Ovary (tissue), 9 donors: ENCODE results near the gene SCAMP4. TPM values are rescaled to one million over a fixed set of nuclear protein-coding genes. Genes with fewer than 3 reads are reported as not detected.

ENCODE experiments used
- DNase-seq, 5 donors: peaks; one replicate each; pipeline ENCODE4 v3.0.0-alpha.2; 2019 to 2020
- H3K27ac ChIP-seq, 2 donors: fragments of 200-600 bp; one replicate each; pipeline versions ENCODE4 v1.5.1 to v1.8.0; 2019 to 2022
- H3K27me3 ChIP-seq: fragments of 200-600 bp; one replicate; pipeline ENCODE4 v1.8.0; 2022
- H3K36me3 ChIP-seq: fragments of 200-600 bp; sonication (generic); one replicate; pipeline ENCODE4 v1.5.1; 2019
- H3K4me1 ChIP-seq: one replicate; pipeline ENCODE4 v1.8.1; 2013; ENCODE audit warnings: mild to moderate bottlenecking, moderate library complexity; ENCODE audit not compliant: insufficient read depth
- H3K4me3 ChIP-seq: fragments of 200-600 bp; sonication (generic); one replicate; pipeline ENCODE4 v1.5.1; 2017
- H3K9me3 ChIP-seq, 2 donors: fragments of 200-600 bp in 1 of 2; sonication (generic) in 1 of 2; one replicate each; pipeline versions ENCODE4 v1.5.1 to v1.8.1; 2013 to 2019; ENCODE audit warnings: mild to moderate bottlenecking in 1 of 2, moderate library complexity in 1 of 2
- EP300 ChIP-seq: sonication (generic); formaldehyde crosslinking; IDR thresholded peaks from one replicate; pipeline ENCODE4 v1.6.1; 2017; ENCODE audit warnings: antibody characterized with exemption
- POLR2A ChIP-seq: fragments of 450-650 bp; IDR thresholded peaks from one replicate; pipeline ENCODE4 v1.6.1; 2017; ENCODE audit warnings: antibody characterized with exemption, mild to moderate bottlenecking, moderate library complexity
- WGBS, 3 donors: extraction: QIAGEN DNeasy Blood & Tissue Kit in 1 of 3; methylation state at CpG; one replicate each; pipeline versions ENCODE4 v1.1.5 to v1.1.7; 2013 to 2017; 5-methylcytosine and 5-hydroxymethylcytosine counted together
- intact Hi-C, 4 donors: fragments of 100-400 bp; cut with DNase I; formaldehyde crosslinking; loops; one replicate each; pipeline versions ENCODE4 v1.11.0 to v1.15.1; 2022 to 2023
- polyA plus RNA-seq, 2 donors: library from polyadenylated mRNA; stranded (reverse); fragments of 200-250 nt in 1 of 2; fragments of 350-450 nt in 1 of 2; fragmentation: Illumina TruSeq in 1 of 2; extraction: RNeasy Lipid Tissue Mini Kit (QIAGEN cat#74804) in 1 of 2; gene quantifications; one replicate each; pipeline ENCODE4 v1.2.3, GENCODE V29; 2013 to 2014
- total RNA-seq, 7 donors: library from RNA; depleted of rRNA in 2 of 7; stranded (reverse); fragments of >200 nt in 2 of 7; fragmentation: NEBNext Ultra II Directional in 3 of 7; extraction: Animal tissue kit (Norgen Biotek cat#: 25700) in 3 of 7; gene quantifications; one replicate each; pipeline versions ENCODE4 v1.1.0 to v1.2.4, GENCODE V29; 2016 to 2023
- TF ChIP-seq, protein P1 (sequence below), 3 donors: fragments of 450-650 bp in 2 of 3; fragments of 200-600 bp in 1 of 3; IDR thresholded peaks; one replicate each; pipeline versions ENCODE4 v1.5.1 to v1.8.0; 2016 to 2022; ENCODE audit warnings: antibody characterized with exemption in 3 of 3, mild to moderate bottlenecking in 1 of 3
- donor health status: DM: no; HTN: no; CAD: no; lungs with moderate emphysema.
- donor health status: DM: no; HTN: no; CAD: no.
- donor health status: Bipolar disorder and iron deficiency.
- donor health status: DM: yes; HTN: yes; CAD: no.
- donor health status: DM: no; HTN: no; CAD: no.
- donor health status: DM: yes; HTN: yes; CAD: no.

SCAMP4 gene
- total and polyA plus RNA-seq, 9 donors, result 11.7 to 87.0 (median 56.5) TPM

DNA sequence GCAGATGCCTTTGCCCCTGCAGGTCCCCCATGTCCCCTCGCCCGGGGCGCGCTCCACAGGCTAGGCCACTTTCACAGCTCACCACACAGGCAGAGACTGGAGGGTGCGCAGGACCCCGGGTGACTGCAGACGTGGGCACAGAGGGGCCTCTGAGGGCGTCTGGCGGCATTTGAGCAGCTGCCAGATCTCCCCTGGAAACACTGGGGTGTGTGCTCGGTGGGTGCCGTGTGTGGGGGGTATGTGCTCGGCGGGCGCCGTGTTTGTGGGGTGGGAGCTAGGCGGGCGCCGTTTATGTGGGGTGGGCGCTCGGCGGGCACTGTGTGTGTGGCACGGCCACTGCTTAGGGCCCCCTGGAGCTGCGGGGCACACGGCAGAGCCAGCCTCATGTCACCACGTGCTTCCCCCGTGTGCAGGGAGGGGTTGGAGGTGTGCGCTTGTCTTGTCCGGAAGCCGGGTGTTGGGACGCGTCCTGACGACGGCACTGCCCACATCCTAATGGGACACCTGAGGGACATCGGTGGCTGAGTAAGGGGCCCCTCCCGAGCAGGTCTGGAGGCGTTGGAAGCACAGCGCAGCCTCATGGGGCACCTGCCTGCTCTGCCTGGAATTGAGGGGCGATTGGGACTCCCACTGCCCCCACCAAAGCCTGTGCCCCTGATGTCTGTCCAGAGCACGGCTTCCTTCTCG lies 52.5 kb downstream of the SCAMP4 start:
- intact Hi-C loops, result loop anchor here in 1 of 4 donors (5.0 kb wide), 1 partner anchor 55 kb away; no protein-coding TSS in a partner anchor
- no peak for TF ChIP-seq EP300
- Histone ChIP-seq H3K27me3 (no peaks in the 10 kb centered on the region), H3K9me3 (no peaks in the 10 kb centered on the region), H3K27ac (no peak overlapping the region), H3K4me3 (no peak overlapping the region), H3K36me3 (no peaks in the 10 kb centered on the region), H3K4me1 (peaks cover 16% of the 10 kb centered on the region)
- WGBS, 3 donors, result 85 to 87% (median 86%) methylated on average over 33 to 40 of the region's 40 CpGs
- DNase-seq, result no peak

DNA sequence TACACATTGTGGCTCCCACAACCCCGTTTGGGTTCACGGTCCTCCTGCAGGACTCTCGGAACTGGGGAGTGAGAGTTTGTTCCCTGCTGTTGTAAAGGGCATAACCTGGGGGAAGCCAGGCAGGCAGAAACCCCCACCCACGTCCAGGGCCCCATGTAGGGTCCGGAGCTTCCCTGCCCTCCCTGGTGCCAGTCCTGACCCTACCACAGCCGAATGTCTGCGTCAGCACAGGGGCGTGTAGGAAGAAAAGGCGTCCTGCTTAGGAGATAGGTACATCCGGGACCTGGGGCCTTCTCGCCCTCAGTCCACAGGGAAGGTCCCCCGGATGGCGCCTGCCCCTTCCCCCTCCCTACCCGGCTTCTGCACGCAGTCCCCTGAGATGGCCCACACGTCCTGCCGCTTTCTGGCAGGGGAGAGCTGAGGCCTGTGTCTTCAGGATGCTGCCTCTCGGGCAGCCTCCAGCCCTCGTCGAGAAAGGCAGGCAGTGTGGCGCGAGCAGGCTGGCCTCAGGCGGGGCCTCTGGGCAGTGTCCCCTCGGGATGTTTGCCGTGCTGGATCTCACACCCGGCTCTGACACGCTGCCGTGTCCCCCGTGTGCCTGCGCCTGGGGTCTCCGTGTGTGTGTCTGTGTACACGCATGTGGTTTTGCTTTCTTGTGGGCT lies 54.9 kb downstream of the SCAMP4 start:
- no peaks in the 10 kb centered on the region for H3K27me3 ChIP-seq
- no peaks in the 10 kb centered on the region for H3K9me3 ChIP-seq
- no peak overlapping the region for H3K27ac ChIP-seq
- H3K36me3 ChIP-seq, result no peaks in the 10 kb centered on the region
- H3K4me3 ChIP-seq, result no peak overlapping the region
- intact Hi-C loops, result loop anchor here in 1 of 4 donors (5.0 kb wide), 1 partner anchor 52 kb away; no protein-coding TSS in a partner anchor
- TF ChIP-seq, protein P1, sequence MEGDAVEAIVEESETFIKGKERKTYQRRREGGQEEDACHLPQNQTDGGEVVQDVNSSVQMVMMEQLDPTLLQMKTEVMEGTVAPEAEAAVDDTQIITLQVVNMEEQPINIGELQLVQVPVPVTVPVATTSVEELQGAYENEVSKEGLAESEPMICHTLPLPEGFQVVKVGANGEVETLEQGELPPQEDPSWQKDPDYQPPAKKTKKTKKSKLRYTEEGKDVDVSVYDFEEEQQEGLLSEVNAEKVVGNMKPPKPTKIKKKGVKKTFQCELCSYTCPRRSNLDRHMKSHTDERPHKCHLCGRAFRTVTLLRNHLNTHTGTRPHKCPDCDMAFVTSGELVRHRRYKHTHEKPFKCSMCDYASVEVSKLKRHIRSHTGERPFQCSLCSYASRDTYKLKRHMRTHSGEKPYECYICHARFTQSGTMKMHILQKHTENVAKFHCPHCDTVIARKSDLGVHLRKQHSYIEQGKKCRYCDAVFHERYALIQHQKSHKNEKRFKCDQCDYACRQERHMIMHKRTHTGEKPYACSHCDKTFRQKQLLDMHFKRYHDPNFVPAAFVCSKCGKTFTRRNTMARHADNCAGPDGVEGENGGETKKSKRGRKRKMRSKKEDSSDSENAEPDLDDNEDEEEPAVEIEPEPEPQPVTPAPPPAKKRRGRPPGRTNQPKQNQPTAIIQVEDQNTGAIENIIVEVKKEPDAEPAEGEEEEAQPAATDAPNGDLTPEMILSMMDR (IDR thresholded peaks at IDR 0.05), result no peak
- H3K4me1 ChIP-seq, result peaks cover 16% of the 10 kb centered on the region
- no peak for DNase-seq
- 92 to 95% (median 93%) methylated on average over 32 of the region's 32 CpGs for WGBS, 3 donors

DNA sequence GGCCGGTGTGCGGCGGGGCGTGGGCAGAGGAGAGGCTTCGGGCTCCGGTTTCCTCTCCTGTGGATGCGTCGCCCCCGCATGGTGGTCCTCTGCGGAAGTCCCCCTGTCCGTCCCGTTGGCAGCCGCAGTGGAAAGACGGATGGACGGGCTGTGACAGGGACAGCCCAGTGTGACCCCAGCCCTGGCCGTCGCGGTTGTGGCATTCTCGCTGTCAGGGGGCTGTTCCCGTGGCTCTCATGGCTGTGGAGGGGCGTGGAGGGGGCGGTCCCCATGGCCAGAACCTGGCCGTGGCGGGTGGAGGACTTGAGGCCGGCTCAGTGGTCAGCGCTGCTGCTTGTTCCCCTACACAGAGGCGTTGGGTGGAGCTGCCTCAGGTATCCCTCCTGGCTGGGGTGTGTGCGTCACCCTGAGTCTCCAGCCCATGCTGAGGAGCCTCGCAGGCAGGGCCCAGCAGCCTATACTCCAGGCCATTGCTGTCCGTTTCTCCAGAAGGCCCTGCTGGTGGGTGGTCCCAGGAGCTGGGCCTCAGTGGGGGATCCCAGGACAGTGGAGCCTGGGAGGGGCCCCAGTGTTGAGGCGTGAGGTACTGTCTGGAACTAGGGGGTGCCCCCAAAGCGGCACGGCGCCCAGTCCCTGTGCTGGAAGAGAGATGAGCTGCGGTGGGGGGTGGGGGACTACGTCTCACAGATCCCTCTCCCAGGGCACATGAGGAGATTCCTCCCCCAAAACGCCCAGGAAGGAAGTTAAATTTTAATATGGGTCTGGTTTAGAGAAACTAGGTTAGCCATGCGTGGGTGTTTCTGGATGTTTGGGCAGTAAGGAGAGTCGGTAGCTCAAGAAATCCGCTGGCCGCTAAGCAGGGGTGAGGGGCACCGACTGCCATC lies 56.0 kb downstream of the SCAMP4 start:
- H3K27ac ChIP-seq, result peak overlapping the region in 1 of 2 donors; percentile 35
- WGBS, 3 donors, result 54 to 66% (median 64%) methylated on average over 42 of the region's 42 CpGs

DNA sequence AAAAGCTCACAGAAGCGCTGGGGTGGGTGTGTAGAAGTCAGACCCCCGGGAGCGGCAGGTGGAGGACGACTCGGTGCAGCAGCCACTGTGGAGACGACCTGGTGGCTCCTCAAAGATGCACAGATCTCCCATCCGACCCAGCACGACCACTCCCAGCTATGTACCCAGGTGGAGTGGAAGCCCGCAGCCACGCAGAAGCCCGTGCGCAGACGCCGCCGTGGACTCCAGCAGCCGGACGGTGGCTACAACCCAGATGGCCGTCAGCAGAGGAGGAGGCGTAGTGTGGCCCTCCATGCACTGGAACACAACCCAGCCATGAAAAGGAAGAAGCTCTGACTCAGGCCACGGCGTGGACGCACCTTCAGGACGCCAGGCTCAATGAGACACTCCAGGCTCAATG lies 57.5 kb downstream of the SCAMP4 start:
- H3K4me1 ChIP-seq, result peaks cover 11% of the 10 kb centered on the region
- no peak overlapping the region for H3K27ac ChIP-seq
- 95% methylated on average over 23 of the region's 23 CpGs for WGBS, 3 donors
- no peak for DNase-seq
- no peaks in the 10 kb centered on the region for H3K36me3 ChIP-seq
- no peaks in the 10 kb centered on the region for H3K9me3 ChIP-seq
- no peak overlapping the region for H3K4me3 ChIP-seq
- intact Hi-C loops, result no loop called here
- no peaks in the 10 kb centered on the region for H3K27me3 ChIP-seq
- TF ChIP-seq EP300 (no peak), POLR2A (no peak)
- TF ChIP-seq, protein P1 (IDR thresholded peaks at IDR 0.05), result no peak

More for the DNA sequence above, 56.0 kb downstream of the SCAMP4 start:
- H3K27me3 ChIP-seq, result no peaks in the 10 kb centered on the region
- intact Hi-C loops, result no loop called here
- H3K36me3 ChIP-seq, result no peaks in the 10 kb centered on the region
- TF ChIP-seq POLR2A (no peak), EP300 (no peak)
- TF ChIP-seq, protein P1 (IDR thresholded peaks at IDR 0.05), result no peak
- DNase-seq, result peak in 1 of 5 donors; percentile 59
- H3K4me3 ChIP-seq, result no peak overlapping the region
- H3K4me1 ChIP-seq, result peaks cover 13% of the 10 kb centered on the region
- H3K9me3 ChIP-seq, result no peaks in the 10 kb centered on the region
